NCI-H2081 (cell line): ENCODE measurements around the gene EPB41.
A peak's percentile ranks its signal among the peaks of the same experiment; 100 is the strongest.
"Not testable (repeated sequence)": the region's sequence is repeated elsewhere in the genome, so short reads cannot be mapped to it uniquely, and the experiment has no call there.

Experiments used
- DNase-seq, 2 experiments: peaks; one replicate each; lab custom pipeline; 2025; lab: John Stamatoyannopoulos, UW

The EPB41 gene

DNA sequence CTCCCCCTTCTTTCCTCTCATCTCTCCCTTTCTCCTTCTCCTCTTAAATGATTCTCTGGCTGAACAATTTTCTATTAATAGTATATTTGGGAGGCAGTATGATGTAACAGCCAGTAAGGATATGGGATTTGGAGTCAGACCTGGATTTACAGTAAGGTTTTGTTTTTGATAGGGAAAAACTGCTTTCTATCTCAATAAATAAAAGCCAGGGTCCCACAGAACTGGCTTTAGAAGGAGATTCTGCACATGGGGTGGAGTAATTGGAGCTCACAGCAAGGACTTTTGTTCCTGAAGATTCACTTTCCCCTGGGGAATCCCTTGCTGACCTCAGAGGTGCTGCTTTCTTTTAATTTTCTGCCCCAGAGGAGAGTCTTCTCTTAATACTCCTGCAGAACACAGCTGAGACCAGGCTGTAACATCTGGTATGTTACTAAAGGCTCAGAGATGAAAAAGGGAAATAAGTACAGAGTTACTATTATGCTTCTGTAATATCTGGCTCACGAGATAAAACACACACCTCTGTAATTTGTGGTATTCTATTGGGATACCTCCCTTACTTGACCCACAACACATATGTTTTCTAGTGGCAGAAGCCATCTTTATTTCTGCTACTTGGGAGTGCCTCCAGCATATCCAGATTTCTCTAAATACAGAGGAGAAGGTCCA lies 13.4 kb downstream of the EPB41 start:
- peak in 1 of 2 experiments; percentile 26 for DNase-seq

DNA sequence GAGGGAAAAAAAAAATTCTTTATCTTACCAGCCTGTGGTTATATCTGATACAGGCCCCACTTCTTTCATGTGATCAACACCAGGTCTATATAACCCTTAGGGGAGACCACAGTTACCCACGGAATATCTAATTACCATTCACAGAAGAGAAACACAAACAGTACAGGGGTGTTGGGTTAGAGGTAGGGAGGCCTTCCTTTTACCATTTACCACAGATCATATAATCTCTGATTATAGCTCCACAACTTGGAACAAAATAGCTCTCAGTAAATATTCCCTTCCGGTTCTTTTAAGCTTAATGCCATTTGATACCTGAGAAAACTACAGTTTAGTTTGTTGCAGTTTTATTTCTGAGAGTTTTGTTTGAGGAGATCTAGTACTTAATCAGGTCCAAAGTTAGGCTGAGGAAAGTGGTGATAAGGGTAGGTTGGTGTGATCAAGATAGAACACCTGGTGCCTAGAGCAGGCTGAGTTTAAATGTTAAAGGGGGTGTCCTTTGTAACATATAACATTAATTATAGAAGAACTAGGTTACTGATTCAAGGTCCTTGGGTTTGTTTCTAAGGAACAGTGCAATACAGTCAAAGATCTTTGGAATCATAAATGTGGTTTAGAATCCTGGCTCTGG lies 14.1 kb downstream of the EPB41 start:
- DNase-seq: peak; percentile 22 to 75

DNA sequence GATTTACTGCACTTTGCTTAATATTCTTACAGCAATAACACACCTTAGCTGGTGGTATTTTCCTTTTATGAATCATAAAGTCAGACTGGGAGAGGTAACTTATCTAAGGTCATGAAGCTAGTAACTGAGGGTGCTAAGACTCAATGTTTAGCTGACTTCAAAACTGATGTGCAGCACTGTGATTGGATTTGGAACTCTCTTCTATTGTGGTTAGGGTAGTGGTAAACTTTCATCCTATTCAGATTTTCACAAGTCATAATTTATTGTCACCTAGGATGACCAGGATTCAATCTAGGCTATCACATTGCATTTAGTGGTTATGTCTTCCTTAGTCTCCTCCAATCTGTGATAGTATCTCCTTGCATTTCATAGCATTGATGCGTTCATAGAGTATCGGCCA lies 18.9 kb downstream of the EPB41 start:
- DNase-seq: no peak

DNA sequence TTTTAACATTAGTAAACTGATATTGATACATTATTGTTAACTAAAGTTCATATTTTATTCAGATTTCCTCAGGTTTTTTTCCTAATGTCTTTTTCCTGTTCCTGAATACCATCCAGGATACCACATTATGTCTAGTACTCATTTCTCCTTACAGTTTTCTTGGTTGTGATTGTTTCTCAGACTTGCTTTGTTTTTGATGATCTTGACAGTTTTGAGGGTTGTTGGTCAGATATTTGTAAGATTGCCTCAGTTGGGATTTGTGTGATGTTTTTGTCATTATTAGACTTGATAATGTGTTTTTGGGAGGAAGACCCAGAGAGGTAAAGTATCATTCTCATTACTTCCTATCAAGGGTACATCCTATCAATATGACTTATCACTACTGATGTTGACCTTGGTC lies 19.5 kb downstream of the EPB41 start:
- DNase-seq: no peak

DNA sequence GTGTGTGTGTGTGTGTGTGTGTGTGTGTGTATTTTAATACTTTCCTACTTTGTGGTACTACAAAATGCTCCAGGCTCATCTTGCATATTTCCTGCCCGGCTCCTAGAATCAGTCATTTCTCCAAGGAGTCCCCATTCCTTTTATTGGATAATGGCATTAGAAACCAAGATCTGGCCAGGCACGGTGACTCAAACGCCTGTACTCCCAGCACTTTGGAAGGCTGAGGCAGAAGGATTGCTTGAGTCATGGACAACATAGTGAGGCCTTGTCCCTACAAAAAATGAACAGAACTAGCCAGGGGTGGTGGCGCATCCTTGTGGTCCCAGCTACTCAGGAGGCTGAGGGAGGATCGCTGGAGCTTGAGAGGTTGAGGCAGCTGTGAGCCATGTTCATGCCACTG lies 20.3 kb downstream of the EPB41 start:
- DNase-seq: no peak

DNA sequence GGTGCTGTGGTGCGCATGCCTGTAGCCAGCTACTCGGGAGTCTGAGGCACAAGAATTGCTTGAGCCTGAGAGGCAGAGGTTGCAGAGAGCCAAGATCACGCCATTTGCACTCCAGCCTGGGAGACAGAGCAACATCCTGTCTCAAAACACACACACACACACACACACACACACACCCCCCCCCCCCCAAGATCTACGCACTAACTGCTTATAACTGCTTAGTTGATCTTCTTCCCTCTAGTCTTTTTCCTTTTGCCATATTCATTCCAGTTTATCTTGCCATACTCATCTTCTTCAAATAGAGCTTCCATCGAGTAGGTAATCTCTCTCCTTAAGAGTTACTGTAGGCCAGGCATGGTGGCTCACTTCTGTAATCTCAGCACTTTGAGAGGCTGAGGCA lies 20.9 kb downstream of the EPB41 start:
- DNase-seq: no peak

DNA sequence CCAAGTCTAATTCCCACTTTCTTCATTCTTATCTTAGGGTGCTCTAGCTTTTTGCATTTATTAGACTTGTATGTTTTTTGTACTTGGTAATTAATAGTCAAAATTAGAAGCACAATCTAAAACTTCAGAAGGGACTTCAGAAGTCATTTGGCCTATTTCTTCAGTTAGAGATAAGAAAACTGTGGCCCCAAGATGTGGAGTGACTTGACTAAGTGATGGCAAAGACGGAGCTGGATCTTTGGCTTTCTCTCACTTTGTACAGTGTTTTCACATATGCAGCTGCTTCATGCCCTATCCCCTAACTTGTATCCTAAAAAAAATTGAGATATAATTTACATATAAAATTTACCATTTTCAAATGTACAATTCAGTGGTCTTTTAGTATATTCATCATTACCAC lies 21.7 kb downstream of the EPB41 start:
- DNase-seq: no peak

DNA sequence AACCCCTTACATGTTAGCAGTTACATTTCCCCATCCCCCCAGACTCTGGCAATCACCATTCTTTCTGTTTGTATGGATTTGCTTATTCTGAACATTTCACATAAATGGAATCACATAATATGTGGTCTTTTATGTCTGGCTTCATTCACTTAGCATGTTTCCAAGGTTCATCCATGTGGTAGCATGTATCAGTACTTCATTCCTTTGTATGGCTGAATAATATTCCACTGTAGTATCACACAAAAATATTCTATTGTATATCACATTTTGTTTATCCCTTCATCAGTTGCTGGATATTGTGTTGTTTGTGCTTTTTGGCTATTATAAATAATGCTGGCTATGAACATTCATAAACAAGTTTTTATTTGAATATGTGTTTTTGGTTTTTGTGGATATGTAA lies 22.2 kb downstream of the EPB41 start:
- no peak for DNase-seq

DNA sequence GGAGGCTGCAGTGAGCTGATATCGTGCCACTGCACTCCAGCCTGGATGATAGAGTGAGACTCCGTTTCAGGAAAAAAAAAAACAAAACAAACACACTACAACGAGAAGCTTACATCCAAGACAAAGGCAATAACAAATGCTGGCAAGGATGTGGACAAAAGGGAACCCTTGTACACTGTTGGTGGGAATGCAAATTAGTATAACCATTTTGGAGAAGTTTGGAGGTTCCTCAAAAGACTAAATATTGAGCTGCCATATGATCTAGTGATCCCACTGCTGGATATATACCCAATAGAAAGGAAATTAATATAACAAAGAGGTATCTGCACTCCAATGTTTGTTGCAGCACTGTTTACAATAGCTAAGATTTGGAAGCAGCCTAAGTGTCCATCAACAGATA lies 29.2 kb downstream of the EPB41 start:
- DNase-seq: not testable (repeated sequence)

DNA sequence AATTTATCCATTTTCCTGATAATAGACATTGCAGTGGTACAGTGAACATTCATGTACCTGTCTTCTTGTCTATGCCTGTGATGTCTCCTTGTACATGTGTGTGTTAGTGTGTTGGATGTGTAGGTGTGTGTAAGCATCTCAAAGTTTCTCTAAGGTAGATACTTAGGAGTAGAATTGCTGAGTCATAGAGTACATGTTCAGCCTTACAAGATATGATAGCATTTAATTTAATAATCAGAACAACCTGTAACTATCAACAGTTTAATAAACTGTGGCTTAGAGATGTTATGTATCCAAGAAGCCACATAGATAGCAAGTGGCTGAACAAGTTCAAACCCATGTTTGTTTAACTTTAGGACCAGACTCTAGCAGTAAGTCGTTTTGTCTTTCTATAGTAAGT lies 35.6 kb downstream of the EPB41 start:
- no peak for DNase-seq

DNA sequence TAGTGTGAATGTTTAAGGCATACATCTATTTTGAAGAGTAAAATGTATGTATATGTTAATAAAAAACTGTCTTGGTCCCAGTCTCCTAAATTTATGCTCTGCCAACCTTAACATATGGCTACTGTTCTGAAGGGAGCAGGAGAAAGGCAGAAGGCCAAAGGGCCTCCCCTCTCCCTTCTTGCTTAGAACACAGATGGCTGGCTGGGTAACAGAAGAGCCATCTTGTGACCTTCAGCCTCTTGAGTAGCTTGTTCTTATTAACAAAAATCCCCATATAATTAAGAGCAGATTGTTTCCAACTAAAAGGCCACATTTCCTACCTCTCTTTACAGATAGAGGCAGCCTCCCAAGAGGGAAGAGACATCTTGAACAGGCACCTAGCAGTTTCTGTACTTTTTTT lies 36.1 kb downstream of the EPB41 start:
- DNase-seq: no peak

DNA sequence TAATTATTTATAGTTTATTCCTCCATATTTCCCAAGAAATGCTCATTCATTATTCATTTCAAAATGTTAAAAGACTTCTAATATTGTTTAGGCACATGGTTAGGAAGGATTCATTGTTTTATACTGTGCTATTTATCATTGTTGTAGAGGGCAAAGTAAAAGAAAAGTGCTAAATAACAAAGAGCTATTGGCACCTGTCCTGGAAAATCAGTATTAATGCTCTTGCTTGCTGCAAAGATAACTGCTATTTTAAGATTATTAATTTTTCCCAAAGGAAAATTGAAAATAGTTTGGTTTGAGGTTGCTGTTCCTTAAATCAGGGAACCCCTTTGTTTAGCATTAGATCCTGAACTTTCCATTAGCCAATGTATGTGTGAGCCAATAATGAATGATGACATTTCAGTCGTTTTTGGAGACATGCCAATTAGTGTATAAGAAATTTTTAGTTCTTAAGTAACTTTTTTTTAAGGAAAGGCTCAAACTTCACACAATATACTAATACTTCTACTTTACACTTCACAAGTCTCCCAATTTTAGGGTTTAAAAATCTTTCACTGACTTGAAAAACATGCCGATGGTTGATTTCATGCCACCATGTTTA lies 39.9 kb downstream of the EPB41 start:
- no peak for DNase-seq

DNA sequence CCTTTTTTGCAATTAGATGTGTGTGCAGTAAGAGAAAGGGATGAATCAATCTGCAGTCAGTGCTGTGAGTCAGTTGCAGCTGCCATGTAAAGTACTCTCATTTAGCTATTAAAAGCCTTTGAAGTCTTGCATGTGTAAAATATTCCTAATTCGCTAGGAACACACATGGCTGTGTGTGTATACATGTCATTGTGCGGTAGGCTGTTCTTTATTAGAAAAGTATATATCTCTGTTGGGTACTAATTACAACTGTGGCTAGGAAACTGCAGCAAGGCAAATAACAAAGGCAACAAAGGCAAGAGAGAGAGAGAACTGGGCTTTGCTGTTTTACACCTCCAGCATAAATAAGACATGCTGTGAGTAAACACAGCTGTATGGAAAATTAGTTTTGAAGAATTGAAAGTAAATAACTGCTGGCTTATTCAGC lies 41.7 kb downstream of the EPB41 start:
- peak; percentile 87 to 98 for DNase-seq

DNA sequence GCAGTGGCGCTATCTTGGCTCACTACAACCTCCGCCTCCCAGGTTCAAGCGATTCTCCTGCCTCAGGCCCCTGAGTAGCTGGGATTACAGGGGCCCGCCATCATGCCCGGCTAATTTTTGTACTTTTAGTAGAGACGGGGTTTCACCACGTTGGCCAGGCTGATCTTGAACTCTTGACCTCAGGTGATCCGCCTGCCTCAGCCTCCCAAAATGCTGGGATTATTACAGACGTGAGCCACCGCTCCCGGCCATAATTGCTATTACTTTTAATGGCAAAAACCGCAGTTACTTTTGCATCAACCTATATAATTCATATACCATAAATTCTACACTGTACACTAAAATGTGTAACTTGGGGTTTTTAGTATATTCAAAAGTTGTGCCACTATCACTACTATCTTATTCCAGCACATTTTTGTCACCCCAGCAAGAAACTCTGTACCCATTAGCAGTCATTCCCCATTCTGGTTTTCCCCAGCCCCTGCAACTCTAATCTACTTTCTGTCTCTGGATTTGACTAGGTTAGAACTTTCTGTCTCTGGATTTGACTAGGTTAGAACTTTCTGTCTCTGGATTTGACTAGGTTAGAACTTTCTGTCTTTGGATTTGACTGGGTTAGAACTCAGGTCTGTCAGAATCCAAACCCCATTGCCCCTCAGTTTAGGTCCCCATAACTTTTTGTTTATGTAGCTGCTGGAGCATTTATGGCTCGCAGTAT lies 47.9 kb downstream of the EPB41 start:
- DNase-seq: not testable (repeated sequence)

DNA sequence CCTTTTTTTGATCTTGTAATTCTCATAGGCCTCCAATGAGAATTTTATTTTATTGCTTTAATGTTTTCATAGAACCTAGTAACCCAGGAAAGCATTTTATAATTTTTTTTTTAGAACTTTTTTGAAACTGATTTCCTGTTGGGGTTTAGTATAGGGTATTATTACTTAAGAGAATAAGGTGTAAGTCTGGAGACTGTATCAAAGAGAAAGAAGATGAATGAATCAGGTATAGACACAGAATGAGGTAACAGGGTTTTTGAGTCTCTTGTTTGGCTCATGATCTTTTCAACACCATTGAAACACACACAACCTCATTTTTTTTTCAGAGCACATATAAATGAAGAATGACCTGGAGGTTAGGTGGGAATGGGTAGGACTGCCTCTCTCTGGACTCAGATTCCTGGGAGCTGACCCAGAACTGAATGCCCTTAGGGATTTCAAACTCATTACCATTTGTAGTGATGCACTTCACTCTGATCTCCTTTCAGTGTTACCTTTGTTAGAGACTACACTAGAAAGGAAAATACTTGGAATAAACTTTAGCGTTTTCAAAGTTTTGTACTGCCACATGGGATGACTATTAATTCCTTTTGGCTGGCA lies 51.0 kb downstream of the EPB41 start:
- DNase-seq: no peak

DNA sequence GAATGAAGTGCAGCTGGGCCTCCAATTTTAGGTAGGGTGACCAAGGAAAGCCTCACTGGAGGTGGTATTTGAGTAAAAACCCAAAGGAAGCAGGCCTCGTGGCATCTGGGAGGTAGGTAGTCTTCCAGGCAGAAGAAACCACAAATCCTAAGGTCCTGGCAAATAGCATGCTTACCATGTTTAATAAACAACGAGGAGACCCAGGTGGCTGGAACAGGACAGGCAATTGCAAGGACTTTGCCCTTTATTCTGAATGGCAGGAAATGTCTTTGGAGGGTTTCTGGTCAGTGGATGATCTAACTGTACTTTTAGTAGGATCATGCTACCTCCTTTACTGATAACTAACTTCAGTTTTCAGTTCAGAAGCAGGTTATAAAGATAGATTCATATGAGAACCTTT lies 52.2 kb downstream of the EPB41 start:
- no peak for DNase-seq

DNA sequence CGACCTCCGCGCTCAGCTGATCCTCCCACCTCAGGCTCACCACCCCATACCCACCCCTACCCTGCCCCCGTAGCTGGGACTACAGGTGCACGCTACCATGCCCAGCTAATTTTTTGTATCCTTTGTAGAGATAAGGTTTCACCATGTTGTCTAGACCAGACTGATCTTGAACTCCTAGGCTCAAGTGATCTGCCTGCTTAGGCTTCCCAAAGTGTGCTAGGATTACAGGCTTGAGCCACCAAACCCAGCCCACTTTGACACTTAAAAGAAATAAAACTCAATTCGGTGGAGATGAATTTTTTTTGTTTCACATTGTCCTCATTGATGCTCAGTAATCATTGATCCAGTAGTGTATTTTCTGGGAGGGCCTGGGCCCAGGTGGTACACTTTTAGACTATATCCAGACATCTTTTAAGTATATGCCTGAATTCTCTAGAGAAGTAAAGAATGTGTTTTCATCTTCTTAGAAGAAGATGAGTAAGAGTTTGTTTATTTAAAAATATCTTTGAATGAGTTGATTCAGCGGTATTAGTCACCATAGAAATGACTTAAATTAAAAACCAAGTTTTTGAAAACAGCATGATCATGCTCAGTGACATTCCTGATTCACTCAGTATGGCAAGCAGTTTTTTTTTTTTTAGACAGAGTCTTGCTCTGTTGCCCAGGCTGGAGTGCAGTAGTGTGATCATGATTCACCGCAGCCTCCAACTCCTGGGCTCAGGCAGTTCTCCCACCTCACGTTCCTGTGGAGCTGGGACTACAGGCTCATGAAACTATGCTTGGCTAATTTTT lies 57.8 kb downstream of the EPB41 start:
- no peak for DNase-seq

DNA sequence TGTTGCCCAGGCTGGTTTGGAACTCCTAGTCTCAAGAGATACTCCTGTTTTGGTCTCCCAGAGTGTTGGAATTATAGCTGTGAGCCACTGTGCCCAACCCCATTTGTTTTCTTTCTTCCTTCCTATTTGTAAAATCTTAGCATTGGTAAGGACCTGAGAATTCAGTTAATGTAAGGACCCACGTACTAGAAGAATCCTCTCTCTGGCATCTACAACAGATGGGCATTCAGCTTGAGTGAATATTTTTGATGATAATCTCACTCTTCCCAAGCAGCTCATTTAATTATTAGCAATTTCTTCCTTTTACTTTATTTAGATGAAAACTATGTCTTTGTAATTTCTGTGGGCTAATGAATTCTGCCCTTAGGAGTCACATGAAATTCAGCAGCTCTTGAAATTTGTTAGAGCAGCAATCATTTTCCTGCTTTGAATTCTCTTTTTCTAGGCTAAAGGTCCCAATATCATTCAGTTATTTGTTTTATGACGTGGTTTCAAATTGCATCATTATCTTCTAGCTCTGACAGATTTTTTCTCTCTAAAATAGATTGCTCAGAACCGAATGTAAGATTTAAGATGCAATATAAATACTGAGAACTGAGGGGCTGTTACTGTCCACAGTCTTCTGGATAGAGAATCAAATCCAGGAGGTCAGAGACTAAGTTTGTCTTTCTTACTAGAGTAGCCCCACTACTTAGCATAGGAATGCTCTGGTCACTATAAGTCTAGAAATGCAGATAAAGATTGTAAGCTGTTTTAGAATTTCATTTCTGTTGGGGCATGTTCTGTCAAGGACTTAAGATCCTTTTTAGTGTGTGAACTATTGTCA lies 59.4 kb downstream of the EPB41 start:
- DNase-seq: no peak

DNA sequence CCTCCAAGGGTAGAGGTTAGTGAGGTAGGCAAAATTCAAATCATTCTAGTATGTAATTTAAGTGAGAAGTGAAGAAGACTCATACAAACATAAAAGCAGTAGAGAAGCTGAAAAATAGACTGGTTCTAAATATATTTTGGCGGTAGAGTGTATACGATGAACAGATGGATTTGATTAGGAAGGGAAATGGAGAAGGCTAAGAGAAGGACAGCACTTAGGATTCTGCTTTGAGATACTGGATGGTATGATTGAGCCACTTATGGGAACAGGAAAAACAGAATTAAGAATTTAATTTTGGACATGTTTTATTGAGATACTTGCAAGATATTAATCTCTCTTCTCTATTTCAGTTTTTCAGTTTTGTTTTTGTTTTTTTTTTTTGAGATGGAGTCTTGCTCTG lies 60.1 kb downstream of the EPB41 start:
- DNase-seq: no peak

DNA sequence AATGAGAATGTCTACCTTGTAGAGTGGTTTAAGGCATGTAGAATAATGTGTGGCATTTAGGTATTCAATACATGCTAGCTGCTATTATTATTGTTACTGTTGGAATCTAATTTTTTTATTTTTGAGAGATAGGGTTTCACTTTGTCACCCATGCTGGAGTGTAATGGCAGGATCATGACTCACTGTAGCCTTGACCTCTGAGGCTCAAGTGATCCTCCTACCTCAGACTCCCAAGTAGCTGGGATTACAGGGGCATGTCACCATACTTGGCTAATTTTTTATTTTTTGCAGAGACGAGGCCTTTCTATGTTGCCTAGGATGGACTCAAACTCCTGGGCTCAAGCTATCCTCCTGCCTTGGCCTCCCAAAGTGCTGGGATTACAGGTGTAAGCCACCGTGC lies 61.9 kb downstream of the EPB41 start:
- no peak for DNase-seq

DNA sequence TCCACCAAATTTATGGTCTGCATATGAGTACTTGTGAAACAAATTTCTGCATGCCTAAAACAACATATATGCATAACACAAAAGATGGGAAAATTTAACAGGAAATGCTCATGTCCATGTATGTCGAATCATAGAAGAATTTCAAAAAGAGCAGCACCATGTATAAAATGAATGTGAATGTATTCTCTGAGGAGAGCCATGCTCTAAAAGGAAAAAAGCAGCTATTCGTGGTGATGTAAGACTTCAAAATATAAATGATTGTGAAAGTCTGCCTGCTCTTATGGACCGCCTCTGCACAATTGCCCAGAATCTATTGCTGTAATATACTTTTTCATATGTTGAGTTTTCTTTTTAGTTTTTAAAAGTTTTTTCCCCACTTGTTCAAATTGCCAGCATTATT lies 66.8 kb downstream of the EPB41 start:
- no peak for DNase-seq
